ENCODE measurements around the gene PPY.

DNA sequence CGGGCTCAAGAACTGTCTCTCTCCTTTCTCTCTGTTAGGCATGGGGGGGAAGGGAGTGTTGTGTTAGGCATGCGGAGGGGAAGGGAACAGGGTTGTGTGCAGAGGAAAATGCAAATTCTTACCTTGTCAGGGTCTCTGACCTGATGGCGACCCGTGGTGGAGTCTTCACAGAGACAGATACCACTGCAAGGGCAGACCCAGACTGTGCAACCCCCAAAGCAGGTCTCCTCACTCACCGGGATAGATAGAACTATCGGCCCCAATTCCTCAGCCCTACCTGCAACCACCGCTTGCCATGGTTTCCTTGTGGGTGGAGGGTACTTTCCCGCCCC, 25.3 kb downstream of the PPY start:
- TF ChIP-seq POLR2A (IDR thresholded peaks at IDR 0.05) = no peak
- TF ChIP-seq, protein P1, sequence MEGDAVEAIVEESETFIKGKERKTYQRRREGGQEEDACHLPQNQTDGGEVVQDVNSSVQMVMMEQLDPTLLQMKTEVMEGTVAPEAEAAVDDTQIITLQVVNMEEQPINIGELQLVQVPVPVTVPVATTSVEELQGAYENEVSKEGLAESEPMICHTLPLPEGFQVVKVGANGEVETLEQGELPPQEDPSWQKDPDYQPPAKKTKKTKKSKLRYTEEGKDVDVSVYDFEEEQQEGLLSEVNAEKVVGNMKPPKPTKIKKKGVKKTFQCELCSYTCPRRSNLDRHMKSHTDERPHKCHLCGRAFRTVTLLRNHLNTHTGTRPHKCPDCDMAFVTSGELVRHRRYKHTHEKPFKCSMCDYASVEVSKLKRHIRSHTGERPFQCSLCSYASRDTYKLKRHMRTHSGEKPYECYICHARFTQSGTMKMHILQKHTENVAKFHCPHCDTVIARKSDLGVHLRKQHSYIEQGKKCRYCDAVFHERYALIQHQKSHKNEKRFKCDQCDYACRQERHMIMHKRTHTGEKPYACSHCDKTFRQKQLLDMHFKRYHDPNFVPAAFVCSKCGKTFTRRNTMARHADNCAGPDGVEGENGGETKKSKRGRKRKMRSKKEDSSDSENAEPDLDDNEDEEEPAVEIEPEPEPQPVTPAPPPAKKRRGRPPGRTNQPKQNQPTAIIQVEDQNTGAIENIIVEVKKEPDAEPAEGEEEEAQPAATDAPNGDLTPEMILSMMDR (IDR thresholded peaks at IDR 0.05) = no peak
